Hypothalamus (tissue), 51 donors: ENCODE measurements around the gene SBDS.
"Not testable (repeated sequence)": the region's sequence is repeated elsewhere in the genome, so short reads cannot be mapped to it uniquely, and the experiment has no call there.

ENCODE experiments used
- DNase-seq, 51 donors: peaks; one replicate each; lab custom pipeline; 2025; lab: John Stamatoyannopoulos, UW

Gene SBDS

DNA sequence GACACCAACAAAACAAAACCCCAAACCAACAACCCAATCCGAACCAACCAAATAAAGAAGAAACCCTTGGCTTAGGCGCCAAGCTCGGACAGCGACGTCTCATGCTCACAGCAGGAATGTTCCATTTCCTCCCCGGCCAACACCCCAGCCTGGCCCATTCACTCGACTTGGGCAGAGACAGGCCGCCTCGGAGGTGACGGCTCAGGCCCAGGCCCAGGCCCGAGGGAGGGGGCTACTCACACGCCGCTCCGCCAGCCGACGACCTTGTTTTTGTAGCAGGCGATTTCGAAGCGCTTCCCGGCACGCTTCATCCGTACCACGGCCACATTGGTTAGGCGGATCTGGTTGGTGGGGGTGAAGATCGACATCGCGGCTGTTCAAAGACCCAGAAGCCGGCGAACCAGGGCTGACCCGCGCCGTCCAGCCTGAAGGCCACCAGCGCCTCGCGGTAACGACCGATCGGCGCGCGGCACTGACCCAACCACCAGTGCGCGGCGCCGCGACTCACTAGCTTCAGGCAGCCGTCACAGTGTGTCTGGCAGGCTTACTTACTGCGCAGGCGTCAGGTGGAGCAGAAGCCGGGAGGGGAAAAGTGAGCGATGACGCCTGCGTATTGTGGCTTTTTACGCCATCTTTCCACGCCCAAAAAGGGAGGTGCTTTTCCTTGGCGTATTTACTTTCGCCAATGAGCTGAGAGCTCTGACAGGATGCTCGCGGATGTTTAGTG is at the start of gene SBDS:
SBDS (minus strand) TSS at position 537 of the 727 bp plus-strand sequence; CDS start at position 368, 169 bp downstream.
- peak; percentile 37 to 97 (median 88) for DNase-seq

GRCh38 chr7:67043559-67043930 is 48.2 kb upstream of the SBDS start:
- DNase-seq: not testable (repeated sequence)

DNA sequence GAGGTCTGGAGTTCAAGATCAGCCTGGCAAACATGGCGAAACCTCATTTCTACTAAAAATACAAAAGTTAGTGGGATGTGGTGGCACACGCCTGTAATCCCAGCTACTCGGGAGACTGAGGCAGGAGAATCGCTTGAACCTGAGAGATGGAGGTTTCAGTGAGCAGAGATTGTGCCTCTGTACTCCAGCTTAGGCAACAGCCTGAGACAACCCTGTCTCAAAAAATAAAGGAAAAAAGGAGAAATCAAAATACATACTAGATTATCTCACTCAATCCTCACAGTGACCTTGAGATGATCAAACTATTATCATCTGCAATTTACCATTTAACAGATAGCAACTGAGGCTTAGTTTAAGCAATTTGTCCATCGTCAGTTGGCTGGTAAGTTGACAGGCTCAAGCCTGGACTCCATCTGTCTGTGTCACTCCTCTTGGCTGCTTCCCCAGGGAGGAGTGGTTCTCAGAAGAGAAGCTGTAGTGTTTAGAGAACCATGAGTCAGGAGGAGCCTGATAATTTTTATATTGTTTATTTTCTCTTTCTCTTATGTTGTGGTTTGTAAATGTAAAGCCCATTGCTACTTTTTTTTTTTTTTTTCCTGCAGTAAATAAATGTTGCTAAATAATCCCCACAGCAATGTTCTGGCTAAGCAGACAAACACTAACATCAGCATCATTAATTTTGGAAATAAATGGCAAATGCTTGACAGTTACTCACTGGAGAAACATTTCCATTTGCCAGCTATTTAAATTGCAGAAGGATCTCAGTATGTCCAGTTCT is 47.6 kb upstream of the SBDS start:
- peak in 32 of 51 donors; percentile 0 to 72 (median 30) for DNase-seq

DNA sequence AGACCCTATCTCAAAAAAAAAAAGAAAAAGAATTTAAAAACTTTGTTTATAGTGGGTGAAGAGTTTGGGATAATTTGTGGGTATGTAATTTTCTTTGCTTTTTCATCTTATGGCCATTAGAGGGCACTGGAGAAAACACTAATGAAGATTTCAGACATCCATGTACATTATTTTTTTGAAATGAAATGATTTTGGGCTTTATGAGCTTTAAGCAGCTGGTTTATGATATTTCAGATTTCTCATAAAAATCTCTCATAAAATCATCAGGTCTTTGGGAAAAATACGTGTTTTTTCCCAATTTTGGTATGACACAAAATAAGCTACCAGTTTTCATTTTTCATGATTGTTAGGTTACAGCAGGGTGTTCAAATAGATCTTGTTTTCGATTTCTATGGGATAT is 45.4 kb upstream of the SBDS start:
- DNase-seq: peak in 1 of 51 donors; percentile 27

DNA sequence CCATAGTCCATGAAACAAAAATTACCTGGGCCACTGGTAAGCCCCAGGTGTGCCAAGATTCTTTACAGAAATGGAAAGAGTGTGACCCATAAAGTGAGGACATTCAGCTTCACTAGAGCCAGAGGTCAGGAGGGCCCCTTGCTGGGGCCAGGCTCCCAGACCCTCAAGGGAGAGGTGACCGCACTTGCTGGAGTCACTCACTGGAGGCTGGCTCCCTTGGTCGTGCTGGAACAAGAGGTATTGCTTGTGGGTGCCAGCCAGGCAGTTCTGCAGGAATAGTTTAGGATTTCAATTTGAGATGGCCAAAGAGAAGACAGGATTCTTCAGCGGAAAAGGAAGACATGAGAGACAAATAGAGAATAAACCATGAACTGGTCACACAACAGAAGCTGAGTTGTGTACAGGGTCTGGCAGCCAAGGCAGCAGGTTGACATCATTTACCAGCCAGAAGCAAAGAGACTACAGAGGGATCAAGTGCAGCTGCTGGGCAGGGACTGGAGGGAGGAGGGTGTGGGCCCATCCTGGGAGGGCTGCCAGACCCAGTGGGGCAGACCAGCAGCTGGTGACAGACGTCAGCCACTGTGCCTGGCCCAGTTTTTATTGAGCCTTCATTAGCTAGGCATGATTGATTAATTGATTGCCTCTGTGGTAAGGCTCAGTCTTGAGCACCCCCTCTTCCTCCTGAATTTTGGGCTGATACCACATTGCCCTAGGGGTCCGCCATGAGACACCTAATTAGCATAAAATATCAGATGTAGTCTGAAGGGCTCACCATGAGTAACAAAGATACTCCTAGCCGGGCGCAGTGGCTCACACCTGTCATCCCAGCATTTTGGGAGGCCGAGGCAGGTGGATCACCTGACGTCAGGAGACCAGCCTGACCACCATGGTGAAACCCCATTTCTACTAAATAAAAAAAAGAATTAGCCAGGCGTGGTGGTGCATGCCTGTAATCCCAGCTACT is 41.3 kb upstream of the SBDS start:
- DNase-seq: peak in 45 of 51 donors; percentile 4 to 89 (median 60)

DNA sequence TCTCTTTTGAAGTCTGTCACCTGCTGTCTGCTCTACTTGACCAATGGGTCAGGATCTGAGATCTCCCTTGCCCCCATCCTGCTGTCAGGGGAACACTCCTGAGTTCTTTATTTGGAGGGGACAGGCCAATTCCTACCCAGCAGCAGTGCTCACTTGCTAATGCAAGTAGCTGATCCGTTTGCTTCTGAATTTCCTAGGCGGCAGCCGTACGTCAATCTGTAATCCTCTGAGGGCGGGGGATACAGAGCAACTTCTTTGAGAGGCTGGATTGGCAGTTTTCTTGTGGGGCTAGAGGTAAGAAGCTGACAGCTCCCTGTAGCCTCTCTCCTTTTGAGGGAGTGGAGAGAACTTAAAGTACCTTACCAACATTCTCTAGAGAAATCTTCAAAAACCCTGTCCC is 37.9 kb upstream of the SBDS start:
- DNase-seq: no peak

GRCh38 chr7:67031685-67032084 is 36.3 kb upstream of the SBDS start:
- DNase-seq: not testable (repeated sequence)

GRCh38 chr7:67025459-67025858 is 30.1 kb upstream of the SBDS start:
- not testable (repeated sequence) for DNase-seq

- DNase-seq: no peak
These were observed 27.1 kb upstream of the SBDS start for GRCh38 chr7:67022511-67022910.

GRCh38 chr7:67021260-67021659 is 25.9 kb upstream of the SBDS start:
- DNase-seq: no peak

DNA sequence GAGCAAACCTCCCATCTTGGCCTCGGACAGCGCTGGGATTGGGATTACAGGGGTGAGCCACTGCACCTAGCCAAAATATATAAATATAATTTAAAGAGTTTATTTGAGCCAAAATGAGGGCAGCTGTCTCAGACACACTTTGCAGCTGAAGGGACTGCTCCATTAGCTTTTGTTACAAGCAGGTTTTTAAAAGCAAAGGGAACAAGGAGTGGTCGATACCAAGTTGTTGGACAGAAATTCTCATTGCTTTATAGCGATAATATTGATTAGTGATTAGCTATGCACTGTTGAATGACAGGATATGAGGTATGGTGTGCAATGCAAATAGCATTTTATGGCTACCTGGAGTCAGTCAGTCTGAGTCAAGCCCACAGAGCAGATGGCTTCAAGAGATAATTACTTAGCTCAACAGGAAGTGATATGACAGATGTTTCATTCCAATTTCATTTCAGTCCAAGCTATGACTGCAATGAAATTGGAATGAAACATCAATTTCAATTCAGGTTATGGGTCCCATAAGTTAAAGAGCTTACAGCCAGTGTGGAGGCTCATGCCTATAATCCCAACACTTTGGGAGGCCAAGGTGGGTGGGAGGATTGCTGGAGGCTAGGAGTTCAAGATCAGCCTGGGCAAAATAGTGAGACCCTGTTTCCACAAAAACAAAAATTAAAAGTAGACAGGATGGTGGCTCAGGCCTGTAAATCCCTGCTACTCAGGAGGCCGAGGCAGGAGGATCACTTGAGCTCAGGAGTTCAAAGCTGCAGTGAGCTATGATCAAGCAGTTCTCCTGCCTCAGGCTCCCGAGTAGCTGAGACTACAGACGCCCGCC is 24.4 kb upstream of the SBDS start:
- peak in 1 of 51 donors; percentile 2 for DNase-seq

GRCh38 chr7:67018940-67019339 is 23.6 kb upstream of the SBDS start:
- no peak for DNase-seq

- not testable (repeated sequence) for DNase-seq
These were observed 22.6 kb upstream of the SBDS start for GRCh38 chr7:67017971-67018370.

DNA sequence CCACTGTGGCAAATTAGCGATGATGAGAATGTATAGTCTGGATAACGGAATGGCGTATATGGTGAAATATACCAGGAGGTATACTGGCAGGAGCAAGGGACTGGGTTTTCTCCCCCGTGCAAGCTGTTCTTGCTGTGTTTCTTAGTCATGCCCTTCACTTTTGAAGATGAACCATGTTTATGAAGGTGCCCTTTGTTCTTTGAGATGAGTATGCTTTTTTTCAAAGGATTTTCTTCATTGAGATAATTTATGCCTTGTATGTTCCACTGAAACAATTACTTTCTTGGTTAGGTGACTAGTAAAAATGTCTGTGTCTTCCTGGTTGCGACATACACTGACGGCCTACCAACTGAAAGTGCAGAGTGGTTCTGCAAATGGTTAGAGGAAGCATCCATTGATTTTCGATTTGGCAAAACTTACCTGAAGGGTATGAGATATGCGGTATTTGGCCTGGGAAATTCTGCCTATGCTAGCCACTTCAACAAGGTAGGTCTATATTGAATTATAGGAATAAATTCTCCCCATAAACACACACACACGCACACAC is 18.8 kb upstream of the SBDS start:
- not testable (repeated sequence) for DNase-seq

GRCh38 chr7:67009677-67010076 is 14.3 kb upstream of the SBDS start:
- not testable (repeated sequence) for DNase-seq

- no peak for DNase-seq
These were observed 12.9 kb upstream of the SBDS start for GRCh38 chr7:67008260-67008659.

GRCh38 chr7:67006965-67007364 is 11.6 kb upstream of the SBDS start:
- no peak for DNase-seq

DNA sequence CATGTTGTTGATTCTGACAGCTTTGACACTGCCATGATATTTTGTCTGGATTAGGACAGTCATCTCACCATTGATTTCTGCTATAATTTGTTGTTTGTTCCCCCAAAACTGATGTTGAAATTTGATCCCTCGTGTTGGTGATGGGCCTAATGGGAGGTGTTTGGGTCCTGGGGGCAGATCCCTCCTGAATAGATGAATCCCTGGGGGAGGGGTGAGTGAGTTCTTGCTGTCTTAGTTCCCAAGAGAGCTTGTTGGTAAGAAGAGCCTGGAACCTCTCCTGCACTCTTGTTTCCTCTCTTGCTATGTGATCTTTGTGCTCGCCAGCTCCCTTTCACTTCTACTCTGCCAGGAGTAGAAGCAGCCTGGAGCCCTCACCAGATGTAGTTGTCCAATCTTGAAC is 8.8 kb upstream of the SBDS start:
- DNase-seq: not testable (repeated sequence)

DNA sequence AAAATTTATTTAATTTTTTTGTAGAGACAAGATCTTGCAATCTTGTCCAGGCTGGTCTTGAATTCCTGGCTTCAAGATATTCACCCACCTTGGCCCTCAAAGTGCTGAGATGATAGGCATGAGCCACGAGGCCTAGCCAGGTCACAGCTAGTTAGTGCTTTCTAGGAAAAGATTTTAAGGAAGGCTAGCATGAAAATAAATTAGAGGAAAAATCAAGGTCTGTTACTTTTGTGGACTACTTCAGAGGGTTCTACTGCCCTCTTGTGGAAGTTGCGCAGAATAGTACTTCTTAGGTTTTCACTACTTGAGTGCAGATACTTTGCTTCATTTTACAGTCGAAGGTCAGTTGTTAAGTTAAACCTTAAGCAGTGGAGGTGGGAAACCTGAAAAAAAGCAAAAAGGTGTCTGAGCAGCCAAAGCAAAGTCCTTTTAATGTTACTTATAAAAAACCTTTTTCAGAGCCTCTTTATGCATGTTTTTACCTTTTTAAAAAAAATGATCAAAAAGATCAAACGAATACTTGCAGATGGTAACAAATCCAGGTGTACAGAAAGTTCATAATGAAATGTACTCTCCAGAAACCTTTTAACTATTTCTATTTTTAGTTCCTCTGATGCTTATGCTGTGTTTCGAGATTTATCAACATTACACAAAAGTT is 5.3 kb upstream of the SBDS start:
- DNase-seq: peak in 2 of 51 donors; percentile 8 to 12
